BLaER1 (cell line): ENCODE results near the gene CPN2.
A peak's percentile ranks its signal among the peaks of the same experiment; 100 is the strongest.

Experiments
- H3K27ac ChIP-seq: shearing (Covaris generic); formaldehyde crosslinking; 2 replicates; pipeline ENCODE4 v1.8.1; 2022
- H3K27me3 ChIP-seq: shearing (Covaris generic); formaldehyde crosslinking; 2 replicates; pipeline ENCODE4 v1.8.1; 2022
- H3K36me3 ChIP-seq: shearing (Covaris generic); formaldehyde crosslinking; 2 replicates; pipeline ENCODE4 v1.8.1; 2022
- H3K4me1 ChIP-seq: shearing (Covaris generic); formaldehyde crosslinking; 2 replicates; pipeline ENCODE4 v1.8.1; 2022
- H3K4me2 ChIP-seq: shearing (Covaris generic); formaldehyde crosslinking; 2 replicates; pipeline ENCODE4 v1.8.1; 2022
- H3K4me3 ChIP-seq: shearing (Covaris generic); formaldehyde crosslinking; 2 replicates; pipeline ENCODE4 v1.8.1; 2022
- H3K9ac ChIP-seq: shearing (Covaris generic); formaldehyde crosslinking; 2 replicates; pipeline ENCODE4 v1.8.1; 2022
- H3K9me3 ChIP-seq: shearing (Covaris generic); formaldehyde crosslinking; 2 replicates; pipeline ENCODE4 v1.8.1; 2022
- H4K20me1 ChIP-seq: shearing (Covaris generic); formaldehyde crosslinking; 2 replicates; pipeline ENCODE4 v1.8.1; 2022
- Cebpa-rat ChIP-seq: shearing (Covaris generic); IDR thresholded peaks from 2 replicates; pipeline ENCODE4 v1.8.1; 2022

The CPN2 gene

DNA sequence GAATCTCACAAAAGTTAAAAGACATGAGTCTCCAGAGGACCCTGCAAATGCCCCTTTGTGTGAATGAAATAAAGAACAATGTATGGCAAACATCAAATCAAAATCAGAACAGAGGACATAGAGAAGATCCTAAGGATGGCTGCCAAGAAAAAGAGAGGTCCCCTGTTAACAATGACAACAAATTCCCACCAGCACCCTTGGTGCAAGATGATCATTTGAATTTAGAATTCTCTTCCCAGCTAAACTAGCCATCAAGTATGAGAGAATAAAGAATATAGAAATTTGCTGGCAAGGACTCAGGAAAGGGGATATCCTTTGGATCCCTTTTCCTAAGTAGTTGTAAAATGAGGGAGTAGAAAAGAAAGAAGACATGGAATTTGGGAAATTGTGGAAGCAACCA is 39.7 kb upstream of the CPN2 start:
- Histone ChIP-seq H3K9me3 (peaks cover 63% of the 10 kb centered on the region), H3K4me1 (peaks cover 17% of the 10 kb centered on the region), H4K20me1 (no peaks in the 10 kb centered on the region), H3K4me2 (no peak overlapping the region), H3K4me3 (no peak overlapping the region), H3K27ac (no peak overlapping the region), H3K9ac (no peak overlapping the region), H3K36me3 (no peaks in the 10 kb centered on the region), H3K27me3 (no peaks in the 10 kb centered on the region)
- no peak for TF ChIP-seq Cebpa-rat

DNA sequence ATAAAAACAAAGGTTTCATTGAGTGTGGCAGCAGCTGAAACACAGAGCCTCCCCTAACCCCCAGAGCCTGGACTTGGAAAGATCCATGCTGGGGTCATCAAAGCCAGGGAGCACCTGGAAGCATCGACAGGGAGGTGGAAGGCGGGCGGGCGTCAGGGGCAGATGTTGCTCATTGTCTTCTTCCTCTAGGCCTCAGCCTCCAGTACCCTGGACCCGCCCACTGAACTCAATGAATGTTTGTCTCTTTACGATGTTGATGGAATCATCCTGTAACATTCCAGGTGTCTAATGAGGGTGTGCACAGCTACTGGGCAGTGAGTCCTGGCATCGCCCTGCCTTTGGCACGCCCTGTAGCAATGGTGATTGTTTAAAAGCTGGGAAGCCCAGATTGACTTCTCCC is 38.1 kb upstream of the CPN2 start:
- H4K20me1 ChIP-seq: no peaks in the 10 kb centered on the region
- H3K4me2 ChIP-seq: no peak overlapping the region
- TF ChIP-seq Cebpa-rat: no peak
- no peak overlapping the region for H3K27ac ChIP-seq
- H3K4me3 ChIP-seq: no peak overlapping the region
- H3K4me1 ChIP-seq: peaks cover 1% of the 10 kb centered on the region; the same call in 1 of the 2 replicates
- no peaks in the 10 kb centered on the region for H3K27me3 ChIP-seq
- H3K36me3 ChIP-seq: no peaks in the 10 kb centered on the region
- peaks cover 65% of the 10 kb centered on the region for H3K9me3 ChIP-seq
- H3K9ac ChIP-seq: no peak overlapping the region

DNA sequence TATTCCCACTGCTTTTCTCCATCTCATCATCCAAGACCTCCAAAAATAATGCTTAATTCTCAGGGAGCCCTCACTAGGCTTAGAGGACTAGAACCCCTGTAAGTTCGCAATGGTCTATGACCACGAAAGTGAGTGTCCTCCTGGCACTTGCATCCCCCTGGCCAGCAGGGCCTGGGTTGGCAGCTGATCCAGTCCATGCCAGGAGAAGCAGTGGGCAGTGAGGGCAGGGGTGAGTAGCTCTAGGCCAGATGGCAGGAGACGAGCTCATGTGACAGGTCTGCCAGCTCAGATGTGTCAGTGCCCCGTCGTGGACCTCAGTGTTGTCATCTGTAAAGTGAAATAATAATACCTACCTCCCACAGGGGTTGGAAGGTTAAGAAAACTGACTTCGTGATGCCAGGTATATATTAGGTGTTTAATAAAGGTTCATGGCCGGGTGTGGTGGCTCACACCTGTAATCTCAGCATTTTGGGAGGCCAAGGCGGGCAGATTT is 36.8 kb upstream of the CPN2 start:
- TF ChIP-seq Cebpa-rat: no peak
- Histone ChIP-seq H3K4me2 (no peak overlapping the region), H3K36me3 (no peaks in the 10 kb centered on the region)

DNA sequence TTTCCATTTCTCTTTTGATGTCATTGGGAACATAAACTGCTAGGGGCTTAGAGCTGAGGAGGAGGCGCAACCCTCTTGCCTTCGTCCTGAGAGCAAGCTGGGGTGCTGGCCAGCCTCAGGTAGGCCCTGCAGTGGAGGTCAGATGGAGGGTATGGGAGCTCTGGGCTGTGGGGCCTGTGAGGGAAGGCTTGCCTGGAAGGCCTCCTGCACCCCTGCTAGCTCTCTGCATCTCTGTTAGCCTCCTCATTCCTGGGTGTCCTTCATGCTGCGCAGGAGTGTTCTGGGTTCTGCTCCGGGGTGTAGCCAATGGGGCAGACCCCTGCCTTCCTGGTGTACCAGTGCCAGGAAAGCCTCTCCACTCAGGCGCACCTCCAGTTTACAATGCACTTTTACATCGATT is 36.1 kb upstream of the CPN2 start:
- H3K27ac ChIP-seq: no peak overlapping the region
- peaks cover 61% of the 10 kb centered on the region for H3K9me3 ChIP-seq
- no peak overlapping the region for H3K4me3 ChIP-seq
- H3K9ac ChIP-seq: no peak overlapping the region
- no peaks in the 10 kb centered on the region for H3K27me3 ChIP-seq
- no peak overlapping the region for H3K4me2 ChIP-seq
- no peak for TF ChIP-seq Cebpa-rat
- H4K20me1 ChIP-seq: no peaks in the 10 kb centered on the region
- no peaks in the 10 kb centered on the region for H3K36me3 ChIP-seq
- peaks cover 12% of the 10 kb centered on the region for H3K4me1 ChIP-seq

More for the DNA sequence above, 36.8 kb upstream of the CPN2 start:
- Histone ChIP-seq H3K27me3 (no peaks in the 10 kb centered on the region), H3K27ac (no peak overlapping the region), H3K4me3 (no peak overlapping the region), H3K9ac (no peak overlapping the region), H3K4me1 (peaks cover 5% of the 10 kb centered on the region), H4K20me1 (no peaks in the 10 kb centered on the region), H3K9me3 (peaks cover 65% of the 10 kb centered on the region)

DNA sequence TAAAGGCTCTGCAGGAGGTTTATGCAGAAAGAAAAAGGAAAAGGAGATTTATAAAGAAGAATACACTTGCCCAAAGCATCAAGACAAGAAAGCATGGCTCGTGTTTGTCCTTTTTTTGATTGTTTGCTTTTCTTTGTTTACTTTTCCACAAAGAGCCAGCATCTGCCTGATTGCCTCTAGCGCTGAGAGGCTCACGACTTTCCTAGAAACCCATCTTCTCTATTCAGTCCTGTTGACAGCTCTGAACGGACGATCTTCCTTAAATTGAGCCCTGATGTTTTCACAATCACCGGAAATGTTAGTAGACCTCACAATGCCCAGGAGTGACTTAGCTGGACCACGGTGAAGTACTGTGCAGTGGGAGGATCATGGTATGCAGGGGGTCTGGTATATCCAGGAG is 35.5 kb upstream of the CPN2 start:
- H3K36me3 ChIP-seq: no peaks in the 10 kb centered on the region
- no peak overlapping the region for H3K9ac ChIP-seq
- peaks cover 55% of the 10 kb centered on the region for H3K9me3 ChIP-seq
- no peak overlapping the region for H3K4me2 ChIP-seq
- TF ChIP-seq Cebpa-rat: no peak
- H3K4me1 ChIP-seq: peaks cover 13% of the 10 kb centered on the region
- no peaks in the 10 kb centered on the region for H3K27me3 ChIP-seq
- no peak overlapping the region for H3K4me3 ChIP-seq
- H4K20me1 ChIP-seq: no peaks in the 10 kb centered on the region
- H3K27ac ChIP-seq: no peak overlapping the region

DNA sequence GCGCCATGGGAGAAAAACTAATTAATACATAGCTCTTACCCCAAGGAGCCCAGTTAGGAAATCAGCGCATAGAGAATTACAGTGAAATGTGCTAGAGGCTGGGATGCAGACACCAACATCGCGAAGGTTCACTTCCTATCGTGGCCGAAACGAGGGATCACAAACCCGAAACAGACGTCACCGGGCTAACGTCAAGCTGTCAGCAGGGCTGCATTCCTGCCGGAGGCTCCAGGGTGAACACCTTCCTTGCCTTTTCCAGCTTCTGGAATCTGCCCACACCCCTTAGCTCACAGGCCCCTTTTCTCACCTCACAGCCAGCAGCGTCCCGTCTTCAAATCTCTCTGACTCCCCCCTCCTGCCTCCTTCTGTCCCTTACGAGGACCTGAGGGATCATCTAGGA is 34.9 kb upstream of the CPN2 start:
- Histone ChIP-seq H3K27ac (no peak overlapping the region), H3K4me1 (peaks cover 13% of the 10 kb centered on the region), H3K4me2 (no peak overlapping the region), H4K20me1 (no peaks in the 10 kb centered on the region), H3K4me3 (no peak overlapping the region), H3K27me3 (no peaks in the 10 kb centered on the region), H3K36me3 (no peaks in the 10 kb centered on the region), H3K9me3 (peaks cover 49% of the 10 kb centered on the region), H3K9ac (no peak overlapping the region)
- TF ChIP-seq Cebpa-rat: no peak

DNA sequence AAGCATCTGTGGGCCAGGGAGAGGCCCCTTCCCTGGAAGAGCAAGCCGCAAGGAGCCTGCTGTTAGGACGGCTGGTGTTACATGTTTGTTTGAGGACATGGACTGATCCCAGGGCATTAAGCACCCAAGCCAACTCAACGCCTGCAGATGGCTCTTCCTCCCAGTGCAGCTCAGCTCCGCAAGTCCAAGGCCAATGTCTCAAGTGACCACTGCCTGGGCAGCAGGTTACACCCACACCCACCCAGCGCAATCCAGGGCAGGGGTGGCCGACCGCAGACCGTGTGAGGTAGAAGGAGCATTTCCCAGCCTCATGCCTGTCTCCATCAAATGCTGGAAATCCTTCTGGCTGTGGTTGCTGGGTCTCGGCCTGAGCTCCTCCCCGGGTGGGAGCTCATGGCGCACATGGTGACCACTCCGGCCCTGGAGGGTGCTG is 33.5 kb upstream of the CPN2 start:
- no peak overlapping the region for H3K27ac ChIP-seq
- H3K9me3 ChIP-seq: peaks cover 35% of the 10 kb centered on the region
- TF ChIP-seq Cebpa-rat: no peak
- no peaks in the 10 kb centered on the region for H4K20me1 ChIP-seq
- H3K36me3 ChIP-seq: no peaks in the 10 kb centered on the region
- H3K4me2 ChIP-seq: no peak overlapping the region
- H3K27me3 ChIP-seq: no peaks in the 10 kb centered on the region
- H3K9ac ChIP-seq: no peak overlapping the region
- peaks cover 13% of the 10 kb centered on the region for H3K4me1 ChIP-seq
- no peak overlapping the region for H3K4me3 ChIP-seq

DNA sequence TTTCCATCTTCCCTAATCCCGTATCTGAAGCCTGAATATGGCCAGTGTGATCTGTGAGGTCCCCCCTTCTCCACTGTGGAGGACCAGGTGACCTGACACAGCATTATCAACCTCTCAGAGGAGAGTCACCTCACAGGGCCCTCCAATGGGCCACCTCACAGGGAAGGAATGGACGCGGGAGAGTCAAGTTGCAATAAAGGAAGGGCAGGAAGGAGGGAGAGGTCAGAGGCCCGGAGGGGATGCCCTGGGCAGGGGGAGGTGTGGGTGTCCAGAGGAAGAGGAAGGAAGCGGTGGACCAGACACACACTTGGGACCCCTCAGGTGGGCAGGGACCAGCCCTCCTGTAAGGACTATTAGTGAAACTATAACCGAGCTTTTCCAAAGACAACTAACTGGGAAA is 33.0 kb upstream of the CPN2 start:
- Histone ChIP-seq H3K4me1 (peaks cover 13% of the 10 kb centered on the region), H3K9ac (no peak overlapping the region), H3K27me3 (no peaks in the 10 kb centered on the region), H3K4me2 (no peak overlapping the region), H3K27ac (no peak overlapping the region), H3K4me3 (no peak overlapping the region), H4K20me1 (no peaks in the 10 kb centered on the region), H3K9me3 (peaks cover 31% of the 10 kb centered on the region), H3K36me3 (no peaks in the 10 kb centered on the region)
- no peak for TF ChIP-seq Cebpa-rat

DNA sequence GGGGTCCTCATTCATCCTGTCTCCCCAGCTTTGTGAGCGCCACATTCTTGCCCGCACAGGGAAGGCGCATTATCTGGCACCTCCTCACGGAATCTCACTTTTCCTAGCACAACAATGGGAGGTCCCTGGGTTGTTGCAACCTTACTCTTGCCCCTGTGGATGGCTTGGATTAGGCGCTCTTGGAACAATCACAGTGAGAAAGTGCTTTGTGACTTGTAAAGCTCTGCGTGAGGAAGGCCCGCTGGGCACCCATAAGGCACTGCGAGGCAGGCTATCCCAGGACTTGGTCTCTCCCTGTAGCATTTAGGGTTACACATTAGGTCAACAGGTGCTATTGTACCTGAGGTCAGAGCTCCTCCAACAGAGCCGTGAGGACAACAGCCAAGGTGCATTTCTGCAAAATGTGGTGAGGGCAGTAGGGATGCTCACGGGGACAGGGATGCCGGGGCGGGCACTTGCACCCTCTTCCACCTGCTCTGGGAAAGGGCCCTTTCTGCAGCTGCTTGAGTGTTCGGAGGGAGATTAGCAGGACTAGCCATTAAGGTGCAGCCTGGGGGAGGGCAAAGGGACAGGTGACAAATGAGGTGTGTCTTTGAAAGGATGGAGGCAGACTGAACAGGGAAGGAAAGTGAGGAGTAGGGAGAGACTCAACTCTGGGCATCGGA is 32.3 kb upstream of the CPN2 start:
- no peaks in the 10 kb centered on the region for H3K36me3 ChIP-seq
- no peaks in the 10 kb centered on the region for H3K27me3 ChIP-seq
- H3K9ac ChIP-seq: no peak overlapping the region
- no peak overlapping the region for H3K4me3 ChIP-seq
- H3K4me2 ChIP-seq: peak overlapping the region; percentile 44
- peak overlapping the region; percentile 12; the same call in 1 of the 2 replicates for H3K27ac ChIP-seq
- H3K4me1 ChIP-seq: peaks cover 13% of the 10 kb centered on the region
- H3K9me3 ChIP-seq: peaks cover 24% of the 10 kb centered on the region
- H4K20me1 ChIP-seq: no peaks in the 10 kb centered on the region
- no peak for TF ChIP-seq Cebpa-rat

DNA sequence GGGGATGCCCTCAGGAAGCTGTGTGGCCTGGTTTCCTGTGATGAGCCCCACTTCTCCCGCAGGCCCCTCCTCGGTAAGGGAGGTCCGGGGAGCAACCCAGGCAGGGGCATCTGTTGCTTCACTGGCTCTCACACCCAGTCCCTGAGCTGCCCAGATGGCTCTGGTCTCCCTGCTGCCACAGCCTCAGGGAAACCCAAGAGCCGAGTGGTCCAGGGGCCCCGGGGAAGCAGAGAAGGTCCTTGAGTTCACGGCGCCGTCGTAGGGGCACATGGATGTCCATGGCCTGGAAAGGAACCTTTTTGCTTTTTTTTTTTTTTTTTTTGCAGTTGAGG is 31.7 kb upstream of the CPN2 start:
- Histone ChIP-seq H3K4me3 (no peak overlapping the region), H3K36me3 (no peaks in the 10 kb centered on the region), H3K4me2 (peak overlapping the region; percentile 44), H3K4me1 (peaks cover 13% of the 10 kb centered on the region), H4K20me1 (no peaks in the 10 kb centered on the region), H3K9ac (no peak overlapping the region), H3K27ac (peak overlapping the region; percentile 12; the same call in 1 of the 2 replicates), H3K27me3 (no peaks in the 10 kb centered on the region), H3K9me3 (peaks cover 18% of the 10 kb centered on the region)
- no peak for TF ChIP-seq Cebpa-rat
